Measurements from ENCODE around the gene NLRP5.
"Not testable (repeated sequence)": the region's sequence is repeated elsewhere in the genome, so short reads cannot be mapped to it uniquely, and the experiment has no call there.

The NLRP5 gene

GRCh38 chr19:55990831-55991230 is 4.3 kb downstream of the NLRP5 start:
- no peak for DNase-seq (ENCODE audit: low read depth)

DNA sequence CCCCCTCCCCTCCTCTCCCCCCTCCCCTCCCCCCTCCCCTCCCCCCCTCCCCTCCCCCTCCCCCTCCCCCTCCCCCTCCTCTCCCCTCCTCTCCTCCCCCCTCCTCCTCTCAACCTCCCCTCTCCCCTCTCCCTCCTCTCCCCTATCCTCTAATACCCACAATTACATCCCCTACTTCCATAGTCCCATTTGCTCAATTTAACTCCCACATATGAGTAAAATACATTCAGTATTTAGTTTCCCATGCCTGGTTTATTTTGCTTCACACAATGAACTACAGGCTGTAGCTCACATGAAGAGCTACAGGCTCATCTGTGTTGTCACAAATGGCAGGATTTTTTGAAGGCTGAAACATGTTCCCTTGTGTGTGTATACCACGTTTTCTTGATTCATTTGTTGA is 6.9 kb downstream of the NLRP5 start:
- no peak overlapping the region for H3K4me3 ChIP-seq (ENCODE audit: low read depth, low read length)
- TF ChIP-seq CTCF (IDR thresholded peaks at IDR 0.05; ENCODE audit: low read depth, low read length) (no peak), POLR2A (IDR thresholded peaks at IDR 0.05; ENCODE audit: extremely low read depth, insufficient read length) (no peak), MYC (IDR thresholded peaks at IDR 0.05; ENCODE audit: low read depth, low read length) (no peak)
- TF ChIP-seq, protein P1, sequence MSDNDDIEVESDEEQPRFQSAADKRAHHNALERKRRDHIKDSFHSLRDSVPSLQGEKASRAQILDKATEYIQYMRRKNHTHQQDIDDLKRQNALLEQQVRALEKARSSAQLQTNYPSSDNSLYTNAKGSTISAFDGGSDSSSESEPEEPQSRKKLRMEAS (IDR thresholded peaks at IDR 0.05; ENCODE audit: low read depth, low read length) = no peak
- no peak for DNase-seq (ENCODE audit: low read depth)

More at GRCh38 chr19:55990831-55991230, 4.3 kb downstream of the NLRP5 start:
- H3K4me3 ChIP-seq (ENCODE audit: low read depth, low read length) = no peak overlapping the region
- no peak for TF ChIP-seq CTCF (IDR thresholded peaks at IDR 0.05; ENCODE audit: low read depth, low read length)
- TF ChIP-seq MYC (IDR thresholded peaks at IDR 0.05; ENCODE audit: low read depth, low read length) = no peak
- TF ChIP-seq, protein P1 (IDR thresholded peaks at IDR 0.05; ENCODE audit: low read depth, low read length) = no peak
- no peak for TF ChIP-seq POLR2A (IDR thresholded peaks at IDR 0.05; ENCODE audit: extremely low read depth, insufficient read length)

- DNase-seq (ENCODE audit: low read depth) = no peak
- H3K4me3 ChIP-seq (ENCODE audit: low read depth, low read length) = no peak overlapping the region
- TF ChIP-seq, protein P1 (IDR thresholded peaks at IDR 0.05; ENCODE audit: low read depth, low read length) = no peak
- no peak for TF ChIP-seq MYC (IDR thresholded peaks at IDR 0.05; ENCODE audit: low read depth, low read length)
Observed at GRCh38 chr19:56014765-56015164, 28.2 kb downstream of the NLRP5 start.

- TF ChIP-seq POLR2A (IDR thresholded peaks at IDR 0.05; ENCODE audit: extremely low read depth, insufficient read length) (no peak), MYC (IDR thresholded peaks at IDR 0.05; ENCODE audit: low read depth, low read length) (no peak), CTCF (IDR thresholded peaks at IDR 0.05; ENCODE audit: low read depth, low read length) (no peak)
- TF ChIP-seq, protein P1 (IDR thresholded peaks at IDR 0.05; ENCODE audit: low read depth, low read length) = no peak
- DNase-seq (ENCODE audit: low read depth) = peak; percentile 25
- H3K4me3 ChIP-seq (ENCODE audit: low read depth, low read length) = no peak overlapping the region
Observed at GRCh38 chr19:56015756-56016155, 29.2 kb downstream of the NLRP5 start.

DNA sequence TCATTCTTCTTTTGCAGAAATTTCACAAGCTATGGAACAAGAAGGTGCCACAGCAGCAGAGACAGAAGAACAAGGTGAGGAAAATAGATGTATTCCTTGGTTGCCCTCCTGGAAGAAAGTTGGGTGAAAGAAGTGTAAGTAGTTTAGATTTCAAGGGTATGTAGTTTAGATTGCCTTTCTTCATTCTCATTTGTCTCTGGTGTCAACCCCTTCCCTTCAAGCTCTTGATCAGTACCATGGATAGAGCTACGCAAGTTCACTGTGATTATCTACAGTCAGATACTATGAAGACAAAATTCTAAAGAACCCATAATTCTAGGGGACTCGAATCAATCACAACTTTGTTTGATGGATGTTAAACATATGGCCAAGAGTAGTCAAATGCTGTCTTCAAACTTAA is 32.8 kb downstream of the NLRP5 start:
- not testable (repeated sequence) for H3K4me3 ChIP-seq (ENCODE audit: low read depth, low read length); DNase-seq (ENCODE audit: low read depth)

GRCh38 chr19:56020355-56020975 is 33.9 kb downstream of the NLRP5 start:
- H3K4me3 ChIP-seq (ENCODE audit: low read depth, low read length); DNase-seq (ENCODE audit: low read depth): not testable (repeated sequence)

DNA sequence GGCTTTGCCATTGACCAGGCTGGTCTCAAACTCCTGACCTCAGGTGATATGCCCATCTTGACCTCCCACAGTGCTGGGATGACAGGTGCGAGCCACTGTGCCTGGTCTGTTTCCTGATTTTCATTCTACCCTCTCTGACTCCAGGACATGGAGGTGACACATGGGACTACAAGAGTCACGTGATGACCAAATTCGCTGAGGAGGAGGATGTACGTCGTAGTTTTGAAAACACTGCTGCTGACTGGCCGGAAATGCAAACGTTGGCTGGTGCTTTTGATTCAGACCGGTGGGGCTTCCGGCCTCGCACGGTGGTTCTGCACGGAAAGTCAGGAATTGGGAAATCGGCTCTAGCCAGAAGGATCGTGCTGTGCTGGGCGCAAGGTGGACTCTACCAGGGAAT is 40.2 kb downstream of the NLRP5 start:
- no peak for TF ChIP-seq MYC (IDR thresholded peaks at IDR 0.05; ENCODE audit: low read depth, low read length)
- TF ChIP-seq, protein P1 (IDR thresholded peaks at IDR 0.05; ENCODE audit: low read depth, low read length) = no peak
- no peak for TF ChIP-seq CTCF (IDR thresholded peaks at IDR 0.05; ENCODE audit: low read depth, low read length)
- no peak for TF ChIP-seq POLR2A (IDR thresholded peaks at IDR 0.05; ENCODE audit: extremely low read depth, insufficient read length)
- no peak overlapping the region for H3K4me3 ChIP-seq (ENCODE audit: low read depth, low read length)
- DNase-seq (ENCODE audit: low read depth) = no peak

Measured in NB4 (cell line).